H1 (cell line): ENCODE data around the gene PNPLA8. TPM values are rescaled to one million over a fixed set of nuclear protein-coding genes. Genes with fewer than 3 reads are reported as not detected.
"Not testable (repeated sequence)": the region's sequence is repeated elsewhere in the genome, so short reads cannot be mapped to it uniquely, and the experiment has no call there.

Experiments used
- CTCF ChIA-PET: fragments of 300-600 bp; sonication (Branson Sonifier 250); formaldehyde crosslinking; loops from one replicate; lab custom pipeline; 2021; ENCODE audit not compliant: partially characterized antibody; lab: Charles Lee
- POLR2A ChIA-PET: fragments of 300-600 bp; sonication (Branson Sonifier 250); formaldehyde crosslinking; loops from one replicate; lab custom pipeline; 2021; ENCODE audit warnings: inconsistent platforms; ENCODE audit not compliant: partially characterized antibody; lab: Charles Lee
- DNase-seq, 2 experiments: peaks; one replicate each; pipeline versions ENCODE4 v3.0.0 to v3.0.0-alpha.2; 2010 to 2022; ENCODE audit warnings: low spot score in 2 of 2, low read depth in 1 of 2, mixed read lengths in 1 of 2
- FAIRE-seq: peaks from 2 replicates; lab custom pipeline; 2011; peaks lifted over from hg19 to GRCh38; lab: Jason Lieb, UNC
- H2AFZ ChIP-seq: 2 replicates; pipeline ENCODE4 v1.8.1; 2012; ENCODE audit warnings: low read length, inconsistent platforms
- H2AK5ac ChIP-seq: 2 replicates; pipeline ENCODE4 v1.6.1; 2013; ENCODE audit warnings: low read depth, low read length
- H2BK120ac ChIP-seq: replicated peaks from 2 replicates; pipeline ENCODE3; 2013; ENCODE audit warnings: low read depth, low read length, inconsistent platforms
- H2BK12ac ChIP-seq: 2 replicates; pipeline ENCODE4 v1.6.1; 2013; ENCODE audit warnings: low read depth, low read length
- H2BK15ac ChIP-seq: 2 replicates; pipeline ENCODE4 v1.6.1; 2013; ENCODE audit warnings: low read length
- H2BK20ac ChIP-seq: 2 replicates; pipeline ENCODE4 v1.6.1; 2013; ENCODE audit warnings: low read length
- H2BK5ac ChIP-seq: 2 replicates; pipeline ENCODE4 v1.6.1; 2013; ENCODE audit warnings: low read depth, low read length
- H3K14ac ChIP-seq: 2 replicates; pipeline ENCODE4 v1.6.1; 2013; ENCODE audit warnings: inconsistent platforms; ENCODE audit not compliant: insufficient read length
- H3K18ac ChIP-seq: 2 replicates; pipeline ENCODE4 v1.6.1; 2013; ENCODE audit warnings: low read length; ENCODE audit errors: extremely low read depth
- H3K23ac ChIP-seq: 2 replicates; pipeline ENCODE4 v1.6.1; 2013; ENCODE audit warnings: inconsistent platforms; ENCODE audit not compliant: insufficient read length
- H3K23me2 ChIP-seq: 2 replicates; pipeline ENCODE4 v1.6.1; 2013; ENCODE audit warnings: low read depth, low read length
- H3K27ac ChIP-seq: 2 replicates; pipeline ENCODE4 v1.6.1; 2011; ENCODE audit warnings: low read depth, low read length, inconsistent platforms
- H3K27me3 ChIP-seq, 4 experiments: replicated peaks in 1 of 4; 1 replicate in 1 of 4; 2 replicates in 3 of 4; pipeline versions ENCODE4 v1.6.1 to v1.8.1; 2011 to 2013; ENCODE audit warnings: low read length in 3 of 4, mild to moderate bottlenecking in 3 of 4, inconsistent platforms in 2 of 4, mixed read lengths in 2 of 4, moderate library complexity in 1 of 4; ENCODE audit not compliant: control insufficient read depth in 3 of 4, insufficient read depth in 3 of 4; ENCODE audit errors: extremely low read depth in 1 of 4
- H3K36me3 ChIP-seq, 4 experiments: 2 replicates each; pipeline versions ENCODE4 v1.6.1 to v1.8.1; 2011 to 2013; ENCODE audit warnings: mild to moderate bottlenecking in 4 of 4, low read length in 3 of 4, moderate library complexity in 2 of 4, control low read depth in 1 of 4, inconsistent platforms in 1 of 4; ENCODE audit not compliant: insufficient read depth in 4 of 4, control insufficient read depth in 2 of 4
- H3K4ac ChIP-seq: replicated peaks from 2 replicates; pipeline ENCODE3; 2013; ENCODE audit warnings: low read length, low read depth, mixed read lengths, inconsistent platforms; ENCODE audit not compliant: insufficient read length
- H3K4me1 ChIP-seq, 4 experiments: replicated peaks in 1 of 4; 1 replicate in 1 of 4; 2 replicates in 3 of 4; pipeline versions ENCODE4 v1.6.1 to v1.8.1; 2011 to 2013; ENCODE audit warnings: low read length in 3 of 4, inconsistent platforms in 2 of 4, mixed read lengths in 1 of 4; ENCODE audit not compliant: insufficient read depth in 4 of 4, control insufficient read depth in 3 of 4
- H3K4me2 ChIP-seq, 2 experiments: 2 replicates each; pipeline versions ENCODE4 v1.6.1 to v1.8.1; 2011 to 2013; ENCODE audit warnings: low read depth in 2 of 2, low read length in 2 of 2, control low read depth in 1 of 2, inconsistent platforms in 1 of 2, mild to moderate bottlenecking in 1 of 2; ENCODE audit not compliant: insufficient read depth in 1 of 2
- H3K4me3 ChIP-seq, 4 experiments: fragments of 200-600, 300-600 bp in 1 of 4; sonication (generic), shearing (Covaris generic), sonication (Bioruptor Twin) in 1 of 4; 2 replicates each; pipeline versions ENCODE4 v1.5.1 to v1.8.1; 2011 to 2016; ENCODE audit warnings: low read length in 4 of 4, low read depth in 3 of 4, control low read depth in 2 of 4, inconsistent platforms in 2 of 4, mild to moderate bottlenecking in 2 of 4, mixed read lengths in 1 of 4, moderate library complexity in 1 of 4; ENCODE audit not compliant: insufficient read depth in 2 of 4; ENCODE audit errors: extremely low read depth in 1 of 4
- H3K56ac ChIP-seq: replicated peaks from 2 replicates; pipeline ENCODE3; 2013; ENCODE audit warnings: low read depth, mild to moderate bottlenecking, mixed read lengths, low read length, inconsistent platforms; ENCODE audit not compliant: insufficient read length
- H3K79me1 ChIP-seq: 2 replicates; pipeline ENCODE4 v1.6.1; 2013; ENCODE audit warnings: low read depth, low read length, control low read depth
- H3K79me2 ChIP-seq, 2 experiments: 2 replicates each; pipeline versions ENCODE4 v1.6.1 to v1.8.1; 2012 to 2013; ENCODE audit warnings: low read length in 2 of 2, mild to moderate bottlenecking in 2 of 2, inconsistent platforms in 1 of 2; ENCODE audit not compliant: insufficient read depth in 2 of 2, control insufficient read depth in 1 of 2
- H3K9ac ChIP-seq, 4 experiments: replicated peaks in 1 of 4; 1 replicate in 1 of 4; 2 replicates in 3 of 4; pipeline versions ENCODE4 v1.6.1 to v1.8.1; 2011 to 2013; ENCODE audit warnings: low read depth in 3 of 4, low read length in 3 of 4, control low read depth in 2 of 4, mild to moderate bottlenecking in 2 of 4, moderate library complexity in 2 of 4, inconsistent platforms in 1 of 4; ENCODE audit errors: extremely low read depth in 1 of 4
- H3K9me3 ChIP-seq, 2 experiments: 2 replicates each; pipeline versions ENCODE4 v1.6.1 to v1.8.1; 2012 to 2013; ENCODE audit warnings: mild to moderate bottlenecking in 2 of 2, moderate library complexity in 2 of 2, control low read depth in 1 of 2, inconsistent platforms in 1 of 2, low read depth in 1 of 2, low read length in 1 of 2, mixed read lengths in 1 of 2; ENCODE audit not compliant: insufficient read depth in 2 of 2
- H4K20me1 ChIP-seq, 2 experiments: replicated peaks in 1 of 2; 2 replicates each; pipeline versions ENCODE3 to v1.8.1; 2011 to 2013; ENCODE audit warnings: inconsistent platforms in 2 of 2, low read length in 2 of 2, mild to moderate bottlenecking in 1 of 2; ENCODE audit not compliant: insufficient read depth in 2 of 2, control insufficient read depth in 1 of 2
- H4K5ac ChIP-seq: 2 replicates; pipeline ENCODE4 v1.6.1; 2013; ENCODE audit warnings: low read length, low read depth, mixed read lengths, inconsistent platforms; ENCODE audit not compliant: insufficient read length
- H4K8ac ChIP-seq: 2 replicates; pipeline ENCODE4 v1.8.0; 2013; ENCODE audit warnings: mild to moderate bottlenecking, moderate library complexity, low read length, inconsistent platforms; ENCODE audit not compliant: insufficient read depth; ENCODE audit errors: extremely low read depth
- H4K91ac ChIP-seq: replicated peaks from 2 replicates; pipeline ENCODE3; 2013; ENCODE audit warnings: low read length, mixed read lengths, inconsistent platforms; ENCODE audit not compliant: insufficient read length
- WGBS, 2 experiments: shearing (Covaris generic) in 1 of 2; methylation state at CpG; one replicate each; pipeline versions ENCODE4 v1.1.6 to v1.1.7; 2013 to 2015; ENCODE audit warnings: low lambda C conversion rate in 2 of 2, mixed read lengths in 2 of 2, inconsistent platforms in 1 of 2, low coverage in 1 of 2, missing lambda C conversion rate in 1 of 2; ENCODE audit not compliant: insufficient replicate concordance in 2 of 2, insufficient coverage in 1 of 2, insufficient read length in 1 of 2; ENCODE audit errors: extremely low coverage in 1 of 2, missing lambda C conversion rate in 1 of 2; 5-methylcytosine and 5-hydroxymethylcytosine counted together
- polyA plus RNA-seq, 7 experiments: library from polyadenylated mRNA; depleted of rRNA in 3 of 7; stranded (reverse) in 5 of 7; unstranded in 2 of 7; fragments of >200 nt in 5 of 7; fragments of 200-250 nt in 2 of 7; gene quantifications; 1 replicate in 5 of 7; 2 replicates in 1 of 7; 4 replicates in 1 of 7; pipeline versions ENCODE4 v1.2.1 to v1.2.3, GENCODE V29; 2011 to 2013; ENCODE audit warnings: missing spikeins in 2 of 7, mixed read lengths in 2 of 7
- total RNA-seq: library from RNA; stranded (reverse); fragmentation: NEBNext Ultra II Directional; extraction: Animal tissue kit (Norgen Biotek cat#: 25700); gene quantifications from 2 replicates; pipeline ENCODE4 v1.2.1, GENCODE V29; 2021

PNPLA8 gene
- total and polyA plus RNA-seq, 2 of the 8 experiments (the other 6 are each of a cell fraction or from before 2014, with no cell fraction given): 3.8 to 11.2 TPM

GRCh38 chr7:108466322-108466721 is 59.6 kb downstream of the PNPLA8 start:
- H2BK120ac ChIP-seq, H3K4ac ChIP-seq, H3K4me1 ChIP-seq, H3K9ac ChIP-seq, H3K14ac ChIP-seq, H4K5ac ChIP-seq, H3K23ac ChIP-seq, H3K27me3 ChIP-seq, H2BK12ac ChIP-seq, H3K79me2 ChIP-seq, H2BK15ac ChIP-seq, H2BK20ac ChIP-seq, H3K4me2 ChIP-seq, H3K23me2 ChIP-seq, H2AFZ ChIP-seq, H4K20me1 ChIP-seq, H3K9me3 ChIP-seq, H3K56ac ChIP-seq, POLR2A ChIA-PET, DNase-seq, H3K36me3 ChIP-seq, H3K18ac ChIP-seq, FAIRE-seq, H3K79me1 ChIP-seq, H2BK5ac ChIP-seq, H4K91ac ChIP-seq, H3K4me3 ChIP-seq, H2AK5ac ChIP-seq, H3K27ac ChIP-seq, H4K8ac ChIP-seq: not testable (repeated sequence)
- WGBS, 2 experiments: 77% methylated on average over 2 of the region's 2 CpGs; no CpG with 5 or more reads in 1 of the 2 experiments
- CTCF ChIA-PET: interaction anchor here (0.8 to 6.3 kb wide), 3 partner anchors 11 to 30 kb away, joined by 3 to 42 read pairs (median 12); no protein-coding TSS in a partner anchor
